ENCODE results near the gene AQR. TPM values are rescaled to one million over a fixed set of nuclear protein-coding genes. Genes with fewer than 3 reads are reported as not detected.

The AQR gene
- total and polyA plus RNA-seq, 2 experiments from 2014 or later = 42.3 to 67.3 TPM

DNA sequence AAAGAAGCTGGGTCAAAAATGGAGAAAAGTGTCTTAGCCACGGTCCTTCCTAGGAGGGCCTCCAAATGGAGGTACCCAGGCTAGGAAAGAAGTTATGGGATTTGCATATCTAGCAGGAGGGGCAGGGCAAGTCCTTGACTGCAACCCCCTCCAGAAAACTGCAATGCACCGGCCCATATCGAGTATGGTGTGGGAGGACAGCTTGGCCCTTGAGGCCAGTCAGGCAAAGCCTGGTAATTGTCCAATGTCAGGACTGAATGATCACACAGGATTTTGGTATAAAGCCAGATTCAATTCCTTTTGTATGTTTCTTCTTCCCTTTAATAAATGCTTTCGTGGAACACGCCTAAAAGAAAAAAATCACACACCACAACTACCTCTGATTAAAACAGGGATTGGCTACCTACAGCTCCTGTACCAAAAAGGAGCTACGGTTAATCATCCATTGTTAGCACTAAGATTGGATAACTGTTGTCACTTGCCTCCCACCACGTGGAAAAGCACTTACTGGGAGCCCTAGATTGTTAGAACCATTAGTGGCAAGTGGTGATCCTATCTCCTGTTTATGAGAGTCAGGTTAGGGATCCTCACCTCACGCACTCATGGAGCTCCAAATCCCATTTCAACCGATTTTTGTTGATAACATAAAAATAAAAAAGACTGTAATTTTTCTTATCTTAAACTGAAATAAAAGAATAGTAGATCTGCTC, 17.4 kb upstream of the AQR start:
- no peaks in the 10 kb centered on the region for H3F3A ChIP-seq (replicated peaks; ENCODE audit: low read depth)
- H3K79me2 ChIP-seq (replicated peaks; ENCODE audit: insufficient read depth) = peaks cover 64% of the 10 kb centered on the region
- H3K4me2 ChIP-seq = peak overlapping the region; percentile 87
- DNase-seq (ENCODE audit: low spot score) (no peak), ATAC-seq (no peak)
- Mint-ChIP-seq H3K4me1 (peaks cover 33% of the 10 kb centered on the region), H3K4me3 (peak overlapping the region; percentile 98), H3K27me3 (ENCODE audit: insufficient read depth, low read depth, poor library complexity) (peaks cover 10% of the 10 kb centered on the region), H3K27ac (peak overlapping the region; percentile 98), H3K9me3 (no peaks in the 10 kb centered on the region), H3K36me3 (ENCODE audit: low read depth) (peaks cover 49% of the 10 kb centered on the region)
- TF ChIP-seq, protein P1, sequence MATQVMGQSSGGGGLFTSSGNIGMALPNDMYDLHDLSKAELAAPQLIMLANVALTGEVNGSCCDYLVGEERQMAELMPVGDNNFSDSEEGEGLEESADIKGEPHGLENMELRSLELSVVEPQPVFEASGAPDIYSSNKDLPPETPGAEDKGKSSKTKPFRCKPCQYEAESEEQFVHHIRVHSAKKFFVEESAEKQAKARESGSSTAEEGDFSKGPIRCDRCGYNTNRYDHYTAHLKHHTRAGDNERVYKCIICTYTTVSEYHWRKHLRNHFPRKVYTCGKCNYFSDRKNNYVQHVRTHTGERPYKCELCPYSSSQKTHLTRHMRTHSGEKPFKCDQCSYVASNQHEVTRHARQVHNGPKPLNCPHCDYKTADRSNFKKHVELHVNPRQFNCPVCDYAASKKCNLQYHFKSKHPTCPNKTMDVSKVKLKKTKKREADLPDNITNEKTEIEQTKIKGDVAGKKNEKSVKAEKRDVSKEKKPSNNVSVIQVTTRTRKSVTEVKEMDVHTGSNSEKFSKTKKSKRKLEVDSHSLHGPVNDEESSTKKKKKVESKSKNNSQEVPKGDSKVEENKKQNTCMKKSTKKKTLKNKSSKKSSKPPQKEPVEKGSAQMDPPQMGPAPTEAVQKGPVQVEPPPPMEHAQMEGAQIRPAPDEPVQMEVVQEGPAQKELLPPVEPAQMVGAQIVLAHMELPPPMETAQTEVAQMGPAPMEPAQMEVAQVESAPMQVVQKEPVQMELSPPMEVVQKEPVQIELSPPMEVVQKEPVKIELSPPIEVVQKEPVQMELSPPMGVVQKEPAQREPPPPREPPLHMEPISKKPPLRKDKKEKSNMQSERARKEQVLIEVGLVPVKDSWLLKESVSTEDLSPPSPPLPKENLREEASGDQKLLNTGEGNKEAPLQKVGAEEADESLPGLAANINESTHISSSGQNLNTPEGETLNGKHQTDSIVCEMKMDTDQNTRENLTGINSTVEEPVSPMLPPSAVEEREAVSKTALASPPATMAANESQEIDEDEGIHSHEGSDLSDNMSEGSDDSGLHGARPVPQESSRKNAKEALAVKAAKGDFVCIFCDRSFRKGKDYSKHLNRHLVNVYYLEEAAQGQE (IDR thresholded peaks at IDR 0.05; ENCODE audit: unreplicated experiment) = no peak
- TF ChIP-seq CREB1 (CRISPR knock-in tag; IDR thresholded peaks at IDR 0.05; ENCODE audit: low read depth) (no peak), ZNF114 (CRISPR knock-in tag; IDR thresholded peaks at IDR 0.05) (no peak), EZH2phosphoT487 (IDR thresholded peaks at IDR 0.05; ENCODE audit: unreplicated experiment) (no peak), STAT1 (IDR thresholded peaks at IDR 0.05; ENCODE audit: unreplicated experiment) (no peak), EZH2 (IDR thresholded peaks at IDR 0.05; ENCODE audit: low read depth, unreplicated experiment) (no peak), ZNF331 (CRISPR knock-in tag; IDR thresholded peaks at IDR 0.05; ENCODE audit: low read depth) (no peak), JUNB (IDR thresholded peaks at IDR 0.05; ENCODE audit: unreplicated experiment) (no peak), NANOG (IDR thresholded peaks at IDR 0.05; ENCODE audit: borderline replicate concordance) (no peak), POLR2AphosphoS5 (IDR thresholded peaks at IDR 0.05; ENCODE audit: low read depth) (no peak)
- TF ChIP-seq, protein P2, sequence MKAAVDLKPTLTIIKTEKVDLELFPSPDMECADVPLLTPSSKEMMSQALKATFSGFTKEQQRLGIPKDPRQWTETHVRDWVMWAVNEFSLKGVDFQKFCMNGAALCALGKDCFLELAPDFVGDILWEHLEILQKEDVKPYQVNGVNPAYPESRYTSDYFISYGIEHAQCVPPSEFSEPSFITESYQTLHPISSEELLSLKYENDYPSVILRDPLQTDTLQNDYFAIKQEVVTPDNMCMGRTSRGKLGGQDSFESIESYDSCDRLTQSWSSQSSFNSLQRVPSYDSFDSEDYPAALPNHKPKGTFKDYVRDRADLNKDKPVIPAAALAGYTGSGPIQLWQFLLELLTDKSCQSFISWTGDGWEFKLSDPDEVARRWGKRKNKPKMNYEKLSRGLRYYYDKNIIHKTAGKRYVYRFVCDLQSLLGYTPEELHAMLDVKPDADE (IDR thresholded peaks at IDR 0.05) = no peak
- TF ChIP-seq, protein P3, sequence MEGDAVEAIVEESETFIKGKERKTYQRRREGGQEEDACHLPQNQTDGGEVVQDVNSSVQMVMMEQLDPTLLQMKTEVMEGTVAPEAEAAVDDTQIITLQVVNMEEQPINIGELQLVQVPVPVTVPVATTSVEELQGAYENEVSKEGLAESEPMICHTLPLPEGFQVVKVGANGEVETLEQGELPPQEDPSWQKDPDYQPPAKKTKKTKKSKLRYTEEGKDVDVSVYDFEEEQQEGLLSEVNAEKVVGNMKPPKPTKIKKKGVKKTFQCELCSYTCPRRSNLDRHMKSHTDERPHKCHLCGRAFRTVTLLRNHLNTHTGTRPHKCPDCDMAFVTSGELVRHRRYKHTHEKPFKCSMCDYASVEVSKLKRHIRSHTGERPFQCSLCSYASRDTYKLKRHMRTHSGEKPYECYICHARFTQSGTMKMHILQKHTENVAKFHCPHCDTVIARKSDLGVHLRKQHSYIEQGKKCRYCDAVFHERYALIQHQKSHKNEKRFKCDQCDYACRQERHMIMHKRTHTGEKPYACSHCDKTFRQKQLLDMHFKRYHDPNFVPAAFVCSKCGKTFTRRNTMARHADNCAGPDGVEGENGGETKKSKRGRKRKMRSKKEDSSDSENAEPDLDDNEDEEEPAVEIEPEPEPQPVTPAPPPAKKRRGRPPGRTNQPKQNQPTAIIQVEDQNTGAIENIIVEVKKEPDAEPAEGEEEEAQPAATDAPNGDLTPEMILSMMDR (conservative IDR thresholded peaks at IDR 0.05; ENCODE audit: low read depth in 2 of 2) = no peak
- TF ChIP-seq, protein P4, sequence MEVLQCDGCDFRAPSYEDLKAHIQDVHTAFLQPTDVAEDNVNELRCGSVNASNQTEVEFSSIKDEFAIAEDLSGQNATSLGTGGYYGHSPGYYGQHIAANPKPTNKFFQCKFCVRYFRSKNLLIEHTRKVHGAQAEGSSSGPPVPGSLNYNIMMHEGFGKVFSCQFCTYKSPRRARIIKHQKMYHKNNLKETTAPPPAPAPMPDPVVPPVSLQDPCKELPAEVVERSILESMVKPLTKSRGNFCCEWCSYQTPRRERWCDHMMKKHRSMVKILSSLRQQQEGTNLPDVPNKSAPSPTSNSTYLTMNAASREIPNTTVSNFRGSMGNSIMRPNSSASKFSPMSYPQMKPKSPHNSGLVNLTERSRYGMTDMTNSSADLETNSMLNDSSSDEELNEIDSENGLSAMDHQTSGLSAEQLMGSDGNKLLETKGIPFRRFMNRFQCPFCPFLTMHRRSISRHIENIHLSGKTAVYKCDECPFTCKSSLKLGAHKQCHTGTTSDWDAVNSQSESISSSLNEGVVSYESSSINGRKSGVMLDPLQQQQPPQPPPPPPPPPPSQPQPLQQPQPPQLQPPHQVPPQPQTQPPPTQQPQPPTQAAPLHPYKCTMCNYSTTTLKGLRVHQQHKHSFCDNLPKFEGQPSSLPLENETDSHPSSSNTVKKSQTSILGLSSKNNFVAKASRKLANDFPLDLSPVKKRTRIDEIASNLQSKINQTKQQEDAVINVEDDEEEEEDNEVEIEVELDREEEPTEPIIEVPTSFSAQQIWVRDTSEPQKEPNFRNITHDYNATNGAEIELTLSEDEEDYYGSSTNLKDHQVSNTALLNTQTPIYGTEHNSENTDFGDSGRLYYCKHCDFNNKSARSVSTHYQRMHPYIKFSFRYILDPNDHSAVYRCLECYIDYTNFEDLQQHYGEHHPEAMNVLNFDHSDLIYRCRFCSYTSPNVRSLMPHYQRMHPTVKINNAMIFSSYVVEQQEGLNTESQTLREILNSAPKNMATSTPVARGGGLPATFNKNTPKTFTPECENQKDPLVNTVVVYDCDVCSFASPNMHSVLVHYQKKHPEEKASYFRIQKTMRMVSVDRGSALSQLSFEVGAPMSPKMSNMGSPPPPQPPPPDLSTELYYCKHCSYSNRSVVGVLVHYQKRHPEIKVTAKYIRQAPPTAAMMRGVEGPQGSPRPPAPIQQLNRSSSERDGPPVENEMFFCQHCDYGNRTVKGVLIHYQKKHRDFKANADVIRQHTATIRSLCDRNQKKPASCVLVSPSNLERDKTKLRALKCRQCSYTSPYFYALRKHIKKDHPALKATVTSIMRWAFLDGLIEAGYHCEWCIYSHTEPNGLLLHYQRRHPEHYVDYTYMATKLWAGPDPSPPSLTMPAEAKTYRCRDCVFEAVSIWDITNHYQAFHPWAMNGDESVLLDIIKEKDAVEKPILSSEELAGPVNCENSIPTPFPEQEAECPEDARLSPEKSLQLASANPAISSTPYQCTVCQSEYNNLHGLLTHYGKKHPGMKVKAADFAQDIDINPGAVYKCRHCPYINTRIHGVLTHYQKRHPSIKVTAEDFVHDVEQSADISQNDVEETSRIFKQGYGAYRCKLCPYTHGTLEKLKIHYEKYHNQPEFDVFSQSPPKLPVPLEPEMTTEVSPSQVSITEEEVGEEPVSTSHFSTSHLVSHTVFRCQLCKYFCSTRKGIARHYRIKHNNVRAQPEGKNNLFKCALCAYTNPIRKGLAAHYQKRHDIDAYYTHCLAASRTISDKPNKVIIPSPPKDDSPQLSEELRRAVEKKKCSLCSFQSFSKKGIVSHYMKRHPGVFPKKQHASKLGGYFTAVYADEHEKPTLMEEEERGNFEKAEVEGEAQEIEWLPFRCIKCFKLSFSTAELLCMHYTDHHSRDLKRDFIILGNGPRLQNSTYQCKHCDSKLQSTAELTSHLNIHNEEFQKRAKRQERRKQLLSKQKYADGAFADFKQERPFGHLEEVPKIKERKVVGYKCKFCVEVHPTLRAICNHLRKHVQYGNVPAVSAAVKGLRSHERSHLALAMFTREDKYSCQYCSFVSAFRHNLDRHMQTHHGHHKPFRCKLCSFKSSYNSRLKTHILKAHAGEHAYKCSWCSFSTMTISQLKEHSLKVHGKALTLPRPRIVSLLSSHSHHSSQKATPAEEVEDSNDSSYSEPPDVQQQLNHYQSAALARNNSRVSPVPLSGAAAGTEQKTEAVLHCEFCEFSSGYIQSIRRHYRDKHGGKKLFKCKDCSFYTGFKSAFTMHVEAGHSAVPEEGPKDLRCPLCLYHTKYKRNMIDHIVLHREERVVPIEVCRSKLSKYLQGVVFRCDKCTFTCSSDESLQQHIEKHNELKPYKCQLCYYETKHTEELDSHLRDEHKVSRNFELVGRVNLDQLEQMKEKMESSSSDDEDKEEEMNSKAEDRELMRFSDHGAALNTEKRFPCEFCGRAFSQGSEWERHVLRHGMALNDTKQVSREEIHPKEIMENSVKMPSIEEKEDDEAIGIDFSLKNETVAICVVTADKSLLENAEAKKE (CRISPR knock-in tag; IDR thresholded peaks at IDR 0.05) = no peak
- H3K4me3 ChIP-seq = peak overlapping the region; percentile 91
- H3K27ac ChIP-seq (ENCODE audit: low read depth) = peak overlapping the region; percentile 92; the same call in 1 of the 2 replicates
- H3K27me3 ChIP-seq (ENCODE audit: insufficient read depth) = no peaks in the 10 kb centered on the region
- peaks cover 36% of the 10 kb centered on the region for H3K4me1 ChIP-seq (ENCODE audit: insufficient read depth)
- H2AFZ ChIP-seq = no peak overlapping the region
- H3K36me3 ChIP-seq (ENCODE audit: insufficient read depth) = peaks cover 21% of the 10 kb centered on the region
- H3K9me2 ChIP-seq (ENCODE audit: insufficient read depth) = no peaks in the 10 kb centered on the region
- peaks cover 7% of the 10 kb centered on the region for H4K20me1 ChIP-seq (replicated peaks; ENCODE audit: insufficient read depth)

Measured in GM23338 (cell line).